NCI-H345 treated with DMSO at 0.1 percent for 48 hours (cell line): ENCODE data around the gene GPR68.
A peak's percentile ranks its signal among the peaks of the same experiment; 100 is the strongest.

Source experiments
- DNase-seq: peaks from one replicate; lab custom pipeline; 2025; ENCODE audit not compliant: unreplicated experiment; lab: John Stamatoyannopoulos, UW

The GPR68 gene

GRCh38 chr14:91244501-91244901, at the start of gene GPR68:
Gene GPR68, minus strand, starts transcription at chr14:91244704. Its CDS starts 9,654 bp downstream, at chr14:91235050.
- DNase-seq, result no peak

- DNase-seq, result no peak
These were observed 49.6 kb upstream of the GPR68 start for GRCh38 chr14:91294153-91294552.

GRCh38 chr14:91293281-91293680, 48.8 kb upstream of the GPR68 start:
- no peak for DNase-seq

GRCh38 chr14:91292491-91292890, 48.0 kb upstream of the GPR68 start:
- DNase-seq, result no peak

GRCh38 chr14:91291786-91292405, 47.4 kb upstream of the GPR68 start:
- DNase-seq, result no peak

- DNase-seq, result no peak
These were observed 46.5 kb upstream of the GPR68 start for GRCh38 chr14:91290986-91291385.

GRCh38 chr14:91289464-91289863, 45.0 kb upstream of the GPR68 start:
- DNase-seq, result no peak

- no peak for DNase-seq
These were observed 44.4 kb upstream of the GPR68 start for GRCh38 chr14:91288876-91289275.

- DNase-seq, result peak; percentile 38
These were observed 42.0 kb upstream of the GPR68 start for GRCh38 chr14:91286530-91286937.

- no peak for DNase-seq
These were observed 40.5 kb upstream of the GPR68 start for GRCh38 chr14:91284791-91285548.

GRCh38 chr14:91284146-91284790, 39.8 kb upstream of the GPR68 start:
- DNase-seq, result no peak

GRCh38 chr14:91283666-91284065, 39.2 kb upstream of the GPR68 start:
- no peak for DNase-seq

GRCh38 chr14:91282954-91283645, 38.6 kb upstream of the GPR68 start:
- DNase-seq, result no peak

- no peak for DNase-seq
These were observed 36.8 kb upstream of the GPR68 start for GRCh38 chr14:91281346-91281745.

- DNase-seq, result peak; percentile 49
These were observed 35.6 kb upstream of the GPR68 start for GRCh38 chr14:91280129-91280528.

GRCh38 chr14:91279354-91279753, 34.9 kb upstream of the GPR68 start:
- DNase-seq, result no peak

GRCh38 chr14:91278383-91278715, 33.8 kb upstream of the GPR68 start:
- DNase-seq, result no peak

- DNase-seq, result no peak
These were observed 33.3 kb upstream of the GPR68 start for GRCh38 chr14:91277546-91278382.

GRCh38 chr14:91274796-91275195, 30.3 kb upstream of the GPR68 start:
- DNase-seq, result no peak

GRCh38 chr14:91273885-91274273, 29.4 kb upstream of the GPR68 start:
- DNase-seq, result no peak
